HCT116 (cell line): ENCODE data around the gene FAM13C. TPM values are rescaled to one million over a fixed set of nuclear protein-coding genes. Genes with fewer than 3 reads are reported as not detected.

Source experiments
- ATAC-seq: fragments of 200-7000 bp; cut with Tn5 transposase; 2 replicates; pipeline ENCODE4 v1.9.1; 2020; ENCODE audit warnings: mild to moderate bottlenecking, moderate library complexity
- BruUV-seq: library from RNA; stranded (reverse); fragments of 400-500 nt; replicated peaks from 2 replicates; lab custom pipeline; 2021; lab: Mats Ljungman, UMichigan
- CTCF ChIA-PET: fragments of 300-600 bp; sonication (Branson Sonifier 250); formaldehyde crosslinking; loops from one replicate; lab custom pipeline; 2021; ENCODE audit warnings: antibody characterized with exemption; lab: Charles Lee
- POLR2A ChIA-PET: fragments of 300-600, 350-600 bp; sonication (Branson Sonifier 250); formaldehyde crosslinking; loops from one replicate; lab custom pipeline; 2021; ENCODE audit warnings: antibody characterized with exemption; lab: Charles Lee
- RAD21 ChIA-PET, 2 experiments: fragments of 300-600 bp; sonication (Branson Sonifier 250); formaldehyde crosslinking; loops; one replicate each; lab custom pipeline; 2023; ENCODE audit warnings: low total read pairs in 2 of 2; ENCODE audit not compliant: uncharacterized antibody in 2 of 2, unreplicated experiment in 2 of 2, low non-redundant PET in 1 of 2; lab: Charles Lee
- DNase-seq: peaks from one replicate; pipeline ENCODE4 v3.0.0-alpha.2; 2010; ENCODE audit warnings: low read depth, low spot score
- H2AFZ ChIP-seq: fragments of 200-600 bp; shearing (Covaris generic), sonication (generic); 2 replicates; pipeline ENCODE4 v1.6.1; 2017; ENCODE audit warnings: low read depth, mixed run types, mixed read lengths, antibody characterized with exemption, low read length; ENCODE audit not compliant: poor library complexity, severe bottlenecking
- H3K27ac ChIP-seq: 2 replicates; pipeline ENCODE4 v1.5.1; 2012; ENCODE audit warnings: low read depth, low read length
- H3K27me3 ChIP-seq: fragments of 200-600 bp; sonication (generic); 2 replicates; pipeline ENCODE4 v1.6.1; 2016; ENCODE audit warnings: mixed run types, low read length, mixed read lengths; ENCODE audit not compliant: insufficient read depth
- H3K36me3 ChIP-seq, 2 experiments: fragments of 200-500 bp in 1 of 2; fragments of 200-600 bp in 1 of 2; sonication (Bioruptor generic) in 1 of 2; sonication (generic) in 1 of 2; 2 replicates each; pipeline versions ENCODE4 v1.5.1 to v1.6.1; 2014 to 2016; ENCODE audit warnings: low read length in 2 of 2, inconsistent platforms in 1 of 2, mixed read lengths in 1 of 2, mixed run types in 1 of 2; ENCODE audit not compliant: insufficient read depth in 2 of 2, control insufficient read depth in 1 of 2
- H3K4me1 ChIP-seq, 2 experiments: fragments of 200-600 bp in 1 of 2; sonication (generic) in 1 of 2; 2 replicates each; pipeline versions ENCODE4 v1.5.1 to v1.6.1; 2012 to 2017; ENCODE audit warnings: low read length in 2 of 2, inconsistent platforms in 1 of 2, mild to moderate bottlenecking in 1 of 2, mixed read lengths in 1 of 2, mixed run types in 1 of 2, moderate library complexity in 1 of 2; ENCODE audit not compliant: insufficient read depth in 2 of 2, control insufficient read depth in 1 of 2
- H3K4me2 ChIP-seq: fragments of 200-600 bp; sonication (generic); 2 replicates; pipeline ENCODE4 v1.6.1; 2017; ENCODE audit warnings: mixed run types, low read length, mixed read lengths
- H3K4me3 ChIP-seq, 2 experiments: fragments of 200-600 bp in 1 of 2; sonication (generic) in 1 of 2; replicated peaks in 1 of 2; 2 replicates each; pipeline ENCODE4 v1.5.1; 2011 to 2016; ENCODE audit warnings: low read length in 2 of 2, control low read depth in 1 of 2, low read depth in 1 of 2, mild to moderate bottlenecking in 1 of 2, mixed read lengths in 1 of 2, mixed run types in 1 of 2
- H3K79me2 ChIP-seq: fragments of 200-600 bp; sonication (generic); 2 replicates; pipeline ENCODE4 v1.6.1; 2017; ENCODE audit warnings: mild to moderate bottlenecking, mixed run types, low read length, moderate library complexity, mixed read lengths; ENCODE audit not compliant: insufficient read depth
- H3K9ac ChIP-seq: fragments of 200-600 bp; sonication (generic); 2 replicates; pipeline ENCODE4 v1.6.1; 2016; ENCODE audit warnings: low read length, mixed read lengths
- H3K9me2 ChIP-seq: fragments of 200-600 bp; sonication (generic), shearing (Covaris generic); 2 replicates; pipeline ENCODE4 v1.6.1; 2017; ENCODE audit warnings: mixed run types, mild to moderate bottlenecking, moderate library complexity; ENCODE audit not compliant: insufficient read depth
- H3K9me3 ChIP-seq, 2 experiments: fragments of 200-500 bp in 1 of 2; fragments of 200-600 bp in 1 of 2; sonication (Bioruptor generic) in 1 of 2; sonication (generic) in 1 of 2; 2 replicates each; pipeline ENCODE4 v1.6.1; 2014 to 2017; ENCODE audit warnings: low read length in 2 of 2, mixed read lengths in 2 of 2, inconsistent platforms in 1 of 2, low read depth in 1 of 2, mild to moderate bottlenecking in 1 of 2, mixed run types in 1 of 2, moderate library complexity in 1 of 2; ENCODE audit not compliant: control insufficient read depth in 1 of 2, insufficient read depth in 1 of 2
- H4K20me1 ChIP-seq: fragments of 200-600 bp; sonication (generic), shearing (Covaris generic); 2 replicates; pipeline ENCODE4 v1.6.1; 2017; ENCODE audit warnings: mixed run types, mild to moderate bottlenecking, moderate library complexity; ENCODE audit not compliant: insufficient read depth
- CEBPB ChIP-seq: IDR thresholded peaks from 2 replicates; pipeline ENCODE4 v1.6.1; 2012; ENCODE audit warnings: low read depth
- EGR1 ChIP-seq: IDR thresholded peaks from 2 replicates; pipeline ENCODE4 v1.6.1; 2012; ENCODE audit warnings: low read depth
- ELF1 ChIP-seq: IDR thresholded peaks from 2 replicates; pipeline ENCODE4 v1.6.1; 2012; ENCODE audit warnings: low read depth, borderline replicate concordance
- EZH2 ChIP-seq: fragments of 200-600 bp; sonication (generic); IDR thresholded peaks from 2 replicates; pipeline ENCODE4 v1.6.1; 2017; ENCODE audit warnings: antibody characterized with exemption, mixed run types
- EZH2phosphoT487 ChIP-seq: fragments of 200-600 bp; IDR thresholded peaks from 2 replicates; pipeline ENCODE4 v1.6.1; 2018; ENCODE audit warnings: antibody characterized with exemption, borderline replicate concordance
- FOSL1 ChIP-seq: IDR thresholded peaks from 2 replicates; pipeline ENCODE4 v1.6.1; 2012; ENCODE audit warnings: low read depth
- JUND ChIP-seq: IDR thresholded peaks from 2 replicates; pipeline ENCODE4 v1.6.1; 2012
- POLR2A ChIP-seq: IDR thresholded peaks from 2 replicates; pipeline ENCODE4 v1.7.0; 2011; ENCODE audit warnings: borderline replicate concordance; ENCODE audit not compliant: insufficient read depth, insufficient read length; ENCODE audit errors: extremely low read depth
- POLR2AphosphoS5 ChIP-seq: IDR thresholded peaks from 2 replicates; pipeline ENCODE4 v1.6.1; 2011; ENCODE audit warnings: mild to moderate bottlenecking, low read depth, low read length, moderate library complexity
- SP1 ChIP-seq: IDR thresholded peaks from 2 replicates; pipeline ENCODE4 v1.6.1; 2012; ENCODE audit warnings: low read depth
- SRF ChIP-seq: IDR thresholded peaks from 2 replicates; pipeline ENCODE4 v1.6.1; 2012; ENCODE audit warnings: low read depth
- TCF7L2 ChIP-seq: IDR thresholded peaks from 2 replicates; pipeline ENCODE4 v1.7.0; 2011; ENCODE audit warnings: borderline replicate concordance, inconsistent platforms; ENCODE audit not compliant: insufficient read depth, insufficient read length; ENCODE audit errors: extremely low read depth
- YY1 ChIP-seq: IDR thresholded peaks from 2 replicates; pipeline ENCODE4 v1.6.1; 2011; ENCODE audit warnings: low read length, low read depth, moderate library complexity, mild to moderate bottlenecking; ENCODE audit not compliant: insufficient replicate concordance; ENCODE audit errors: extremely low read depth
- ZFX ChIP-seq: fragments of 450-650 bp; IDR thresholded peaks from 2 replicates; pipeline ENCODE4 v1.6.1; 2017
- ZNF274 ChIP-seq: fragments of 200-500 bp; sonication (Bioruptor generic); IDR thresholded peaks from 2 replicates; pipeline ENCODE4 v1.6.1; 2014; ENCODE audit warnings: mild to moderate bottlenecking, low read depth, low read length, inconsistent platforms
- intact Hi-C: fragments of 100-400 bp; cut with micrococcal nuclease; formaldehyde crosslinking; loops from 2 replicates; pipeline ENCODE4 v1.10.0; 2022
- total RNA-seq: library from RNA; stranded (reverse); gene quantifications from one replicate; pipeline ENCODE4 v1.2.1, GENCODE V29; 2021; ENCODE audit not compliant: unreplicated experiment
- TF ChIP-seq, protein P1 (sequence below), 3 experiments: fragments of 200-600 bp in 1 of 3; sonication (generic) in 1 of 3; IDR thresholded peaks in 2 of 3; conservative IDR thresholded peaks in 1 of 3; 2 replicates each; pipeline ENCODE4 v1.5.1; 2012 to 2017; ENCODE audit warnings: low read depth in 2 of 3, low read length in 2 of 3, antibody characterized with exemption in 1 of 3, borderline replicate concordance in 1 of 3, control low read depth in 1 of 3, mild to moderate bottlenecking in 1 of 3, mixed read lengths in 1 of 3, mixed run types in 1 of 3, moderate library complexity in 1 of 3; ENCODE audit not compliant: insufficient read depth in 1 of 3
- TF ChIP-seq, protein P2 (sequence below): IDR thresholded peaks from 2 replicates; pipeline ENCODE4 v1.6.1; 2012
- TF ChIP-seq, protein P3 (sequence below): IDR thresholded peaks from 2 replicates; pipeline ENCODE4 v1.6.1; 2011; ENCODE audit warnings: mild to moderate bottlenecking, low read length, moderate library complexity; ENCODE audit not compliant: insufficient replicate concordance; ENCODE audit errors: extremely low read depth
- TF ChIP-seq, protein P4 (sequence below): IDR thresholded peaks from 2 replicates; pipeline ENCODE4 v1.6.1; 2012; ENCODE audit warnings: low read depth

Gene FAM13C
- total RNA-seq, 1 experiment from 2014 or later, result 0.42 TPM

DNA sequence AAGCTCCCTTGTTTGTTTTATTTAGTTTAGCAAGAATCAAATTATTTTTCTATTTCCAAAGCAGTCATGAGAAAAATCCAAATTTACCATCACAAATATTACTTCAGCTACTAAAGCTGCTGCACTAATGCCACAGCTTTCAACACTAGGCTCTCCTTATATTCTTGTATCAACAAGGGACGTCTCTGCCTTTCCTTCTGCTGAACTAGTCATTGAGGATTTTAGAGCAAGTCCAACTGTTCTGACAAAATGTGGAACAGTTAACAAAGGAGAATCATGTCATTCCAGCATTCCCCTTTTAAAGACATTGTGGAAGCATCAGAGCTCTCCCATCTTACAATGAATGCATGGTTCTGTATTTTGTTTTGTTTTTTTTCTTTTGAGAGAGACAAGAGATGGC, 28.6 kb downstream of the FAM13C start:
- H3K4me1 ChIP-seq, result 0 out of 4 replicates have a peak, but pooled peaks cover 0 to 2% of the 10 kb centered on the region in 2 experiments
- ChIA-PET POLR2A (no interaction called here), CTCF (no interaction called here), RAD21 (no interaction called here)
- BruUV-seq, result no TSS peak
- no peak overlapping the region for H3K4me2 ChIP-seq
- H3K9me2 ChIP-seq, result no peaks in the 10 kb centered on the region
- no peak overlapping the region for H3K27ac ChIP-seq
- no peak overlapping the region for H3K4me3 ChIP-seq
- no peak for DNase-seq
- no peak for ATAC-seq
- H3K9me3 ChIP-seq, result no peaks in the 10 kb centered on the region
- no peaks in the 10 kb centered on the region for H3K36me3 ChIP-seq
- no peak overlapping the region for H2AFZ ChIP-seq
- TF ChIP-seq ZFX (no peak), SRF (no peak), EZH2 (no peak), FOSL1 (no peak), SP1 (no peak), JUND (no peak), POLR2AphosphoS5 (no peak), ZNF274 (no peak), ELF1 (no peak), TCF7L2 (no peak), EZH2phosphoT487 (no peak), POLR2A (no peak), EGR1 (no peak), CEBPB (no peak), YY1 (no peak)
- TF ChIP-seq, protein P1, sequence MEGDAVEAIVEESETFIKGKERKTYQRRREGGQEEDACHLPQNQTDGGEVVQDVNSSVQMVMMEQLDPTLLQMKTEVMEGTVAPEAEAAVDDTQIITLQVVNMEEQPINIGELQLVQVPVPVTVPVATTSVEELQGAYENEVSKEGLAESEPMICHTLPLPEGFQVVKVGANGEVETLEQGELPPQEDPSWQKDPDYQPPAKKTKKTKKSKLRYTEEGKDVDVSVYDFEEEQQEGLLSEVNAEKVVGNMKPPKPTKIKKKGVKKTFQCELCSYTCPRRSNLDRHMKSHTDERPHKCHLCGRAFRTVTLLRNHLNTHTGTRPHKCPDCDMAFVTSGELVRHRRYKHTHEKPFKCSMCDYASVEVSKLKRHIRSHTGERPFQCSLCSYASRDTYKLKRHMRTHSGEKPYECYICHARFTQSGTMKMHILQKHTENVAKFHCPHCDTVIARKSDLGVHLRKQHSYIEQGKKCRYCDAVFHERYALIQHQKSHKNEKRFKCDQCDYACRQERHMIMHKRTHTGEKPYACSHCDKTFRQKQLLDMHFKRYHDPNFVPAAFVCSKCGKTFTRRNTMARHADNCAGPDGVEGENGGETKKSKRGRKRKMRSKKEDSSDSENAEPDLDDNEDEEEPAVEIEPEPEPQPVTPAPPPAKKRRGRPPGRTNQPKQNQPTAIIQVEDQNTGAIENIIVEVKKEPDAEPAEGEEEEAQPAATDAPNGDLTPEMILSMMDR (IDR thresholded peaks at IDR 0.05 in 2 of 3, conservative IDR thresholded peaks at IDR 0.05 in 1 of 3; ENCODE audit: borderline replicate concordance in 1 of 3, insufficient read depth in 1 of 3, low read depth in 2 of 3, low read length in 2 of 3), result no peak
- TF ChIP-seq, protein P2, sequence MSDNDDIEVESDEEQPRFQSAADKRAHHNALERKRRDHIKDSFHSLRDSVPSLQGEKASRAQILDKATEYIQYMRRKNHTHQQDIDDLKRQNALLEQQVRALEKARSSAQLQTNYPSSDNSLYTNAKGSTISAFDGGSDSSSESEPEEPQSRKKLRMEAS, result no peak
- TF ChIP-seq, protein P3, sequence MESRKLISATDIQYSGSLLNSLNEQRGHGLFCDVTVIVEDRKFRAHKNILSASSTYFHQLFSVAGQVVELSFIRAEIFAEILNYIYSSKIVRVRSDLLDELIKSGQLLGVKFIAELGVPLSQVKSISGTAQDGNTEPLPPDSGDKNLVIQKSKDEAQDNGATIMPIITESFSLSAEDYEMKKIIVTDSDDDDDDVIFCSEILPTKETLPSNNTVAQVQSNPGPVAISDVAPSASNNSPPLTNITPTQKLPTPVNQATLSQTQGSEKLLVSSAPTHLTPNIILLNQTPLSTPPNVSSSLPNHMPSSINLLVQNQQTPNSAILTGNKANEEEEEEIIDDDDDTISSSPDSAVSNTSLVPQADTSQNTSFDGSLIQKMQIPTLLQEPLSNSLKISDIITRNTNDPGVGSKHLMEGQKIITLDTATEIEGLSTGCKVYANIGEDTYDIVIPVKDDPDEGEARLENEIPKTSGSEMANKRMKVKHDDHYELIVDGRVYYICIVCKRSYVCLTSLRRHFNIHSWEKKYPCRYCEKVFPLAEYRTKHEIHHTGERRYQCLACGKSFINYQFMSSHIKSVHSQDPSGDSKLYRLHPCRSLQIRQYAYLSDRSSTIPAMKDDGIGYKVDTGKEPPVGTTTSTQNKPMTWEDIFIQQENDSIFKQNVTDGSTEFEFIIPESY, result no peak
- TF ChIP-seq, protein P4, sequence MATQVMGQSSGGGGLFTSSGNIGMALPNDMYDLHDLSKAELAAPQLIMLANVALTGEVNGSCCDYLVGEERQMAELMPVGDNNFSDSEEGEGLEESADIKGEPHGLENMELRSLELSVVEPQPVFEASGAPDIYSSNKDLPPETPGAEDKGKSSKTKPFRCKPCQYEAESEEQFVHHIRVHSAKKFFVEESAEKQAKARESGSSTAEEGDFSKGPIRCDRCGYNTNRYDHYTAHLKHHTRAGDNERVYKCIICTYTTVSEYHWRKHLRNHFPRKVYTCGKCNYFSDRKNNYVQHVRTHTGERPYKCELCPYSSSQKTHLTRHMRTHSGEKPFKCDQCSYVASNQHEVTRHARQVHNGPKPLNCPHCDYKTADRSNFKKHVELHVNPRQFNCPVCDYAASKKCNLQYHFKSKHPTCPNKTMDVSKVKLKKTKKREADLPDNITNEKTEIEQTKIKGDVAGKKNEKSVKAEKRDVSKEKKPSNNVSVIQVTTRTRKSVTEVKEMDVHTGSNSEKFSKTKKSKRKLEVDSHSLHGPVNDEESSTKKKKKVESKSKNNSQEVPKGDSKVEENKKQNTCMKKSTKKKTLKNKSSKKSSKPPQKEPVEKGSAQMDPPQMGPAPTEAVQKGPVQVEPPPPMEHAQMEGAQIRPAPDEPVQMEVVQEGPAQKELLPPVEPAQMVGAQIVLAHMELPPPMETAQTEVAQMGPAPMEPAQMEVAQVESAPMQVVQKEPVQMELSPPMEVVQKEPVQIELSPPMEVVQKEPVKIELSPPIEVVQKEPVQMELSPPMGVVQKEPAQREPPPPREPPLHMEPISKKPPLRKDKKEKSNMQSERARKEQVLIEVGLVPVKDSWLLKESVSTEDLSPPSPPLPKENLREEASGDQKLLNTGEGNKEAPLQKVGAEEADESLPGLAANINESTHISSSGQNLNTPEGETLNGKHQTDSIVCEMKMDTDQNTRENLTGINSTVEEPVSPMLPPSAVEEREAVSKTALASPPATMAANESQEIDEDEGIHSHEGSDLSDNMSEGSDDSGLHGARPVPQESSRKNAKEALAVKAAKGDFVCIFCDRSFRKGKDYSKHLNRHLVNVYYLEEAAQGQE, result no peak
- no peak overlapping the region for H3K9ac ChIP-seq
- no peaks in the 10 kb centered on the region for H4K20me1 ChIP-seq
- H3K27me3 ChIP-seq, result no peaks in the 10 kb centered on the region
- no peaks in the 10 kb centered on the region for H3K79me2 ChIP-seq
- intact Hi-C loops, result no loop called here
